SU-DHL-6 (cell line): ENCODE results near the gene CCR1.

Experiments
- CTCF ChIP-seq: fragments of 200-600 bp; sonication (generic); IDR thresholded peaks from one replicate; pipeline ENCODE4 v1.5.1; 2017; ENCODE audit warnings: antibody characterized with exemption, mild to moderate bottlenecking, low read length, moderate library complexity; ENCODE audit not compliant: insufficient read depth, poor library complexity, severe bottlenecking
- EZH2phosphoT487 ChIP-seq: fragments of 200-600 bp; sonication (generic), shearing (Covaris generic); conservative IDR thresholded peaks from 2 replicates; pipeline ENCODE4 v1.6.1; 2018; ENCODE audit warnings: mild to moderate bottlenecking, antibody characterized with exemption, low read length, moderate library complexity, mixed read lengths

- TF ChIP-seq CTCF (no peak), EZH2phosphoT487 (no peak)
Measured at GRCh38 chr3:46212101-46212500, 4.0 kb upstream of the CCR1 start.
